ENCODE results near the gene ARL3. TPM values are rescaled to one million over a fixed set of nuclear protein-coding genes. Genes with fewer than 3 reads are reported as not detected.
"Not testable (repeated sequence)": the region's sequence is repeated elsewhere in the genome, so short reads cannot be mapped to it uniquely, and the experiment has no call there.

The ARL3 gene, protein sequence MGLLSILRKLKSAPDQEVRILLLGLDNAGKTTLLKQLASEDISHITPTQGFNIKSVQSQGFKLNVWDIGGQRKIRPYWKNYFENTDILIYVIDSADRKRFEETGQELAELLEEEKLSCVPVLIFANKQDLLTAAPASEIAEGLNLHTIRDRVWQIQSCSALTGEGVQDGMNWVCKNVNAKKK
- polyA plus RNA-seq (2013, experiment 1 of 2; ENCODE audit: insufficient read length) = 19.3 TPM
- 19.5 TPM for polyA plus RNA-seq (2013, experiment 2 of 2; ENCODE audit: insufficient read length)

- DNase-seq = peak; percentile 99
Measured at GRCh38 chr10:102713814-102714620, at the start of gene ARL3. Gene ARL3, minus strand, starts transcription at chr10:102714397. Its CDS starts 122 bp downstream, at chr10:102714275.

GRCh38 chr10:102763037-102763607, 48.9 kb upstream of the ARL3 start:
- no peak for DNase-seq

DNA sequence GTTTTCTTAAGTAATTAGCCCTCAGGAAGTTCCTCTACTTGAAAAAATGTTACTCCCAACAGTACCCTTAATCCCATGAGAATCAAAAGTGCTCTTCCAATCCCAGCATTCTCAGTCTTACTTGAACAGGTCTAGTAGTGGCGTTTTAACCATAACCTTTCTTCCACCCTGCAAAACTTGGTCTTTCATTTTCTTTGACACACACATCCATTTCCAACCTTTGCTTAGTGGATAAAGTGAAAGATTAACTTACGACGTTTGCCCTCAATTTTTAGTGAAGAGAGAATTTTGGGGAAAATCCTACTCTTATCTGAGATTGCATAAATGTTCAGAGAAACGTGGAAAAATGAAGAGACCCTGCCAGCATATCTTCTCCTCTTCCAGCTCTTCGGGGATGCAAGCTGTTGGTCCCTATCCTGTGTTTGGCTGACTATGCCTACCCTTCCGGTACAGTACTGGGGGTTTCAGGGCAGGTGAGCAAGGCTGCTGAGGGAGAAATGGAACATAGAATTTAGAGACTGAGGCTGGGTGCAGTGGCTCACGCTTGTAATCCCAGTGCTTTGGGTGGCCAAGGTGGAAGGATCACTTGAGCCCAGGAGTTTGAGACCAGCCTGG, 48.3 kb upstream of the ARL3 start:
- DNase-seq = no peak

DNA sequence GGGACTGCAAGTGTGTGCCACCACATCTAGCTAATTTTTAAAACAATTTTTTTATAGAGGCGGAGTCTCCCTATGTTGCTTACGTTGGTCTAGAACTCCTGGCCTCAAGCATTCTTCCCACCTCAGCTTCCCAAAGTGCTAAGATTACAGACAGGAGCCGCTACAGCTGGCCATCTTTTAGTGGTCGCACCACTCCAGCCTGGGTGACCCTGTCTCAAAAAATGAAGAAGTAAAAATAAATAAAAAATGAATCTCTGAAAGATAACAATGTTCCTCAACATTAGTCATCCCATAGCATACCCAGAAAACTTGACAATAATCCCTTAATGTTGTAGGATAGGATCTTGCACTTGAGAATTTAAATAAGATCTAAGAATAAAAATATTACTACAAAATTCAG, 47.8 kb upstream of the ARL3 start:
- no peak for DNase-seq

DNA sequence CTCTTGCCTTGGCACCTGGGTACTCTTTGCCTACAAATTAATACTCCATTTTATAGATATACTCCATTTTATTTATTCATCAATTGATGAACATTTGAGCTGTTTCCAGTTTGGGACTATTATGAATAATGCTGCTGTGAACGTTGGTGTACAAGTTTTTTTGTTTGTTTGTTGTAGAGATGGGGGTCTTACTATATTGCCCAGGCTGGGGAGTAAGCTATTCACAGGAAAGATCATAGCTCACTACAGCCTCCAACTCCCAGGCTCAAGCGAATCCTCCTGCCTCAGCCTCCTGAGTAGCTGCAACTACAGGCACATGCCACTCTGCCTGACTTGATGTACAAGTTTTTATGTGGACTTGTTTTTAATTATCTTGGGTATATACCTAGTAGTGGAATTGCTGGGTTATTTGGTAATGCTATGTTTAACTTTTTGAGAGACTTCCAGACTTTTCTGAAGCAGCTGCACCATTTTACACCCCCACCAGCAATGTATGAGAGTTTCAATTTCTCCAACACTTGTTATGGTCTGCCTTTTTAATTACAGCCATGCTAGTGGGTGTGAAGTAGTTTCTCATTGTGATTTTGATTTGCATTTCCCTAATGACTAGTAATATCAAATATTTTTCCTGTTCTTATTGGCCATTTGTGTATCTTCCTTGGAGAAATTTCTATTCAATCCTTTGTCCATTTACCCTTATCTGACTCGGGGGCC, 45.5 kb upstream of the ARL3 start:
- no peak for DNase-seq

DNA sequence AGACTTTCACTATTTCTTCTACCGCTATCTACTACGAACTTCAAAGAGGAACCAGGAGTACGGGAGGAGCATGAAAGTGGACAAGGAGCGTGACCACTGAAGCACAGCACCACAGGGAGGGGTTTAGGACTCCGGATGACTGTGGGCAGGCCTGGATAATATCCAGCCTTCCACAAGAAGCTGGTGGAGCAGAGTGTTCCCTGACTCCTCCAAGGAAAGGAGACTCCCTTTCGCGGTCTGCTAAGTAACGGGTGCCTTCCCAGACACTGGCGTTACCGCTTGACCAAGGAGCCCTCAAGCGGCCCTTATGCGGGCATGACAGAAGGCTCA, 44.7 kb upstream of the ARL3 start:
- not testable (repeated sequence) for DNase-seq

GRCh38 chr10:102758240-102758932, 44.2 kb upstream of the ARL3 start:
- no peak for DNase-seq

GRCh38 chr10:102757323-102757722, 43.1 kb upstream of the ARL3 start:
- no peak for DNase-seq

GRCh38 chr10:102753718-102754117, 39.5 kb upstream of the ARL3 start:
- DNase-seq = no peak

DNA sequence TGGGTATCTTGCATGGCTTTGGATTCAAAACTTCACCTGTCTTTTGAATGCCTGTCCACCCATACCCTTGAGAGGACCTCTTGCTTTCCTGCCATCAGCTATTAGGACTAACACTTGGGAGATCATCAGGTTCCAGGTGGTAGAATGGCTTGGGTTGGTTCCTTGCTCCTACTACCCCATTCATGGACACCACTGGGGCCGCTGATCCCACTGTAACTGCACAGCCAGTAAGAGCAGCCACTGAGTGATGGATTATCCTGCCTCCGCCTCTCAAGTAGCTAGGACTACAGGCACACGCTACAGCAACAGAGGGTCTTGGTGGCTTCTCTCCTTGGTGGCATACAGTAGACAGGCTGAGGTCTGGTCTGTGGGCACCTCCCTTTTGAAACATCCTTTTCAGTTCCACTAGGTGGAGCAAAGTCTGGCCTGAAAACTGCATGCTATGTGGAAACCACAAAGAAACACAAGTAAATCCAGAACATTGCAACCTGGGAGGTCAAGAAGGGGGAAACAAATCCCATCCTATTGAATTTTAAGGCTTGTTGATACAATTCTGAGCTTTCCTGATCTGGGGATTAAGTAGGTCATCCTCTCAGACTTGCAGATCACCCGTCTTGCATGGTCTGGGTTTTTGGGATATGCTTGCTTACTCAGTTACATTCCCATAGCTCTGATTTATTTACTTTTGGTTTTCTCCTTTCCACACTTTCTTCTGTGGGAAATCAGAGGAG, 38.9 kb upstream of the ARL3 start:
- DNase-seq = peak; percentile 77

DNA sequence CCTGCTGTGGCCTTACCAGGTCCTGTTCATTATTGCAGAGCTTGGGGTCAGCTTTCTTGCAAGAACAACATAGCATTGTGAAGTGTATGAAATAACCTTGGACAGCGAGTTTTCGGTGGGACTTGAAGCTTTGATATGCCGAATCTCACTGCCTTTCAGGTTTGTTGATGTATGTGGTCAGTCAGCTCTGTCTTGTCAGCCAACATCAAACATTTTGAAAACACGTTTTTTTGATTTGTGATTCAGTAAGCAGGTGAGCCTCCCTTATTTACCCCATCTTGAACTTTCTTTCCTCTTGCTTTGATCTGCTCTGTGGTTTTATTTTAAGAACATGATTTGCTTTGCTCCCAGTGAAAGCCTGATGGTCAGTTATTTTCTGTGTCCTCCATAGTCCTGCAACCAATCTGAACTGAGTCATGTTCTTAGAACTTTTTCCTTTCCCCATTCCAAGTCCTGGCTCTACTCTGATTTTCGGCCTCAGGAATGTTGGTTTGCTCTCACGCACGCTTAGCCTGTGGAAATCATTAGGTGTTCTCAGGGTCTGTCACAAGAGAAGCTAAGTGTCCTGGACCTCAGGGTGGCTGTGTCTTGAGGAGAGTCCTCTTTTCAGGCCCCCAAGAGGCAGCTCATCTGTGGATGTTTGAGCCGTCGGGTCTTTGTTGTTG, 38.2 kb upstream of the ARL3 start:
- DNase-seq = peak; percentile 70

GRCh38 chr10:102745157-102745556, 31.0 kb upstream of the ARL3 start:
- no peak for DNase-seq

DNA sequence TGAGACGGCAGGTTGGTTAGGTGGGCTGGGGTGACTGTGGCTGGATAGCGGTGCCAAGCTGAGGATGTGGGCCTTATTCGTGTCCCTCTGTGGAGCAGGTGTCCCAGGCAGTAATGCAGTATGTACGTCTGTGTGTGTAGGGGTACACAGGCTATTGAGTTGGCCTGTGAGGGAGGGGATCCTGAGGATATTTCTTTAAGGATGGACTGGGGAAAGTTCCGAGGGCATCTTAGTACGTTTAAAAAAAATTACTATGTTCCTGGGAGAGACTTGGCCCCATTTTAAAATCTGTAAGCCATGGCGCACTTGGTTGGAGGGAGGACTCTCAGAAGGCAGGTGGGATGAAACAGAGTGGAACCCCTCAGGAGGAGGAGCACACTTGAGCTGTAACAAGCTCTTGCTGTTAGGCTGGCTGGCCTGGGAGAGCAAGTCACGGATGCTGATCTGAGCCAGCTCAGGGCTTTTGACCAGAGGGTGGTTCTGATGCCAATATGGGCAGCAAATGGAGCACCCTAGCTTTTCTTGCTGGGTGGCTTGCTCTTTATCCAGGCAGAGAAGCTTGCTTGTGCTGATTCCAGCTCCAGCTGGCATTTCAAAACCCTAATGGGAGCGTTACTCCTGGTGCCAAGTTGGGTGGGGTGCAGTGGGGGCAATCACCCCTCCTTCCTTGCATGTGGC, 30.3 kb upstream of the ARL3 start:
- no peak for DNase-seq

DNA sequence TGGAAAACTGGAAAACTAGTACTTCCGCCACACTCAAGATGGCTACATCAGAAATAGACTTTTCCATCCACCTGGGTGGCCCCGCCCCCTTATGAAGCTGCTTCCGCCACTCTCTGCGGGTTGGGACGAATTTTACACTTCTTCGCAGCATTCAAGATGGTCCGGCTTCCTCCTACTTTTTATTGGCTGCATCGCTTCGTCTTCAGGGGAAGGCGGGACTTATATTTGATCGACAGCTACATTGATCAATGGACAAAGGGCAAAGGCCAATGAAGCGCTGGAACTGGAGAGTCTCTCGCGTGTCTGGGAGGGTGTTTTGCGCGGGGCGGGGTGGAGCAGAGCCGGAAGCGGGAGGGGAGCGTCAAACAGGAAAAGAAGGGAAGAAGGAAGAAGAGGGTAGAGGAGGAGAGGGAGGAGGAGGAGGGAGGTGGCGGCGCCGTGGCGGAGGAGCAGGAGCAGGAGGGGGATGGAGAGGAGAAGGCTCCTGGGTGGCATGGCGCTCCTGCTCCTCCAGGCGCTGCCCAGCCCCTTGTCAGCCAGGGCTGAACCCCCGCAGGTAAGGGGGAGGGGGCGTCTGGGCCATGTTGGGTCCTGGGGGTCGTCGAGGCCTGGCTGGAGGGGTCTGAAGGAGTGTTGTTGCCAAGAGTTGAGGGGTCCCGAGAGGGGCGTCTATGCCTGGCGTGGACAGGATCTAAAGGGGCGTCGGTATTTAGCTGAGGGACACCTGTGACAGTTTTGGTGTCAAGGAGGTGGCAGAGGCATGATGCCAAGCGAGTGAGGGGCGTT, 29.6 kb upstream of the ARL3 start, which contains the start of gene WBP1L:
Gene WBP1L, plus strand, starts transcription at position 361 of the 786 bp plus-strand sequence. Its CDS starts 106 bp downstream, at position 467.
- peak; percentile 100 for DNase-seq

DNA sequence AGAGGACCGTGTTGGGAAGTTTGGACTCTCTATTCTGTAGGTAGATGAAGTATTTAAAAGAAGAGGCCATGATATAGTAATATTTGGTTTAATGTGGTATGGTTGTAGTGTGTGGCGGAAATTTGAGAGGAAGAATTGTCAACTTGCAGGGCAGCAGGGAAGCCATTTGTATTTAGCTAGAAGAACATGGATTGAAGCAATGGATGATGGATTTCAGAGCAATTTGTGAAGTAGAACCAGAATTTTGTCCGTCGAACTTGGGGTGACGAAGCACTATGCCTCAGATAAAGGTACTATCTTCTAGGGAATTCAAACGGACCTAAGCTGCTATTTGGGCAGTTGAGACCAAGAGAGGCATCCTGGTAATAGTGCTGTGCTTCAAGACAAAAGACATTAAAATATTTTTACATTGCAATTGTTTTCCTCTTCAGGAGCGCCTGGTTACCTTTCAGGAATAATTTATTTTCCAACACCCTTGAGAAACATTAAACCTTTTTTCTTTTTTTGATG, 28.9 kb upstream of the ARL3 start:
- no peak for DNase-seq

DNA sequence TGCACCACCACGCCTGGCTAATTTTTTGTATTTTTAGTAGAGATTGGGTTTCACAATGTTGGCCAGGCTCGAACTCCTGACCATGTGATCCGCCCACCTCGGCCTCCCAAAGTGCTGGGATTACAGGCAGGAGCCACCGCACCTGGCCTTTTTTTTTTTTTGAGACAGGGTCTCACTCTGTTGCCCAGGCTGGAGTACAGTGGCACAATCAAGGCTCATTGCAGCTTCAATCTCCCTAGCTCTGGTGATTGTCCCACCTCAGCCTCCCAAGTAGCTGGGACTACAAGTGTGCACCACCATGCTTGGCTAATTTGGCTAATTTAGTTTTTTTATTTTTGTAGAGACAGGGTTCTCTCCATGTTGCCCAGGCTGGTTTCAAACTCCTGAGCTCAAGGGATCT, 28.1 kb upstream of the ARL3 start:
- not testable (repeated sequence) for DNase-seq

GRCh38 chr10:102741726-102742237, 27.6 kb upstream of the ARL3 start:
- DNase-seq = no peak

DNA sequence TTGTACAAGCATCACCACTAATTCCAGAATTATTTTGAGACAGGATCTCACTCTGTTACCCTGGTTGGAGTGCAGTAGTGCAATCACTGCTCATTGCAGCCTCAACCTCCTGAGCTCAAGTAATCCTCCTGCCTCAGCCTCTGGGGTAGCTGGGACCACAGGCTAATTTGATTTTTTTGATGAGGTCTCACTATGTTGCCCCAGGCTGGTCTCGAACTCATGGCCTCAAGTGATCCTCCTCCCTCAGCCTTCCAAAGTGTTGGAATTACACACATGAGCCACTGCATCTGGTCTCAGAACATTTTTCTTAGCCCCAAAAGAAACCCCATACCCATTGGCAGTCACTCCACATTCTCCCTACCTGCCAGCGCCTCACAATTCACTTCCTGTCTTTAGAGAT, 26.0 kb upstream of the ARL3 start:
- no peak for DNase-seq

DNA sequence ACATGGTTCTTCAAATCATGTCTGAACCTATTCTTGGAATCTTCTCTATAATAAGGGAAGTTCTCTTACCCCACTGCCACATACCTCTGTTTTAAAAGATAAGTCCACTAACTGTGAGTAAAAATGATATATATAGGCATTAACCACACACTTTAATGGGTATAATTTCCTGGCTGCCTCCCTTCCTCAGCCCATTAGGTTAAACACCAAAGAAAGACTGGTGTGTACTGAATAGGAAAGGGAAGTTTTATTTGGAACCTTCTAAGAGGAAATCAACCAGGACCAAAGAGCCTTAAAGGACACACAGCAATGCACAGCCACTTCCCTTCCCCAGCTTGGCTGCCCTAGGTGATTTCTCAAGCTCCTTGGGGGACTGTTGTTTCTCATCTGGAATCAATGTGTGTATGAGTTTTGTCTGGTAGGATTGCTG, 24.5 kb upstream of the ARL3 start:
- no peak for DNase-seq

Measured in fibroblast of skin of abdomen (primary cell).